Activated gamma-delta T cell (primary cell): ENCODE data around the gene HBQ1.
"Not testable (repeated sequence)": the region's sequence is repeated elsewhere in the genome, so short reads cannot be mapped to it uniquely, and the experiment has no call there.

Experiments
- DNase-seq: peaks from one replicate; lab custom pipeline; 2025; lab: John Stamatoyannopoulos, UW

HBQ1 gene

DNA sequence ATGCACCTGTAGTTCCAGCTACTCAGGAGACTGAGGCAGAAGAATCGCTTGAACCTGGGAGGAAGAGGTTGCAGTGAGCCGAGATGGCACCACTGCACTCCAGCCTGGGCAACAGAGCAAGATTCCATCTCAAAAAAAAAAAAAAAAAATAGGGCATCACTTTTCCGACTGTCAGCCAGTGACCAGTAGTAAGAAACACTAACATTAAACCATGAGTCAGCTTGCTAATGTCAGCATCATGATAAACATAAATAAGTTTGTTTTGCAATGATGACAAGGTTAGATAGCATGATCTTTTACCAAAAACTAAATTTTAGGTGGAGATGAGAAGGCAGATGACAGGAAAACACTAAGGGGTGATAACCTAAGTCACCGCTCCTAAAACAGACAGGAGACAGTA is 29.1 kb downstream of the HBQ1 start:
- DNase-seq, result not testable (repeated sequence)

DNA sequence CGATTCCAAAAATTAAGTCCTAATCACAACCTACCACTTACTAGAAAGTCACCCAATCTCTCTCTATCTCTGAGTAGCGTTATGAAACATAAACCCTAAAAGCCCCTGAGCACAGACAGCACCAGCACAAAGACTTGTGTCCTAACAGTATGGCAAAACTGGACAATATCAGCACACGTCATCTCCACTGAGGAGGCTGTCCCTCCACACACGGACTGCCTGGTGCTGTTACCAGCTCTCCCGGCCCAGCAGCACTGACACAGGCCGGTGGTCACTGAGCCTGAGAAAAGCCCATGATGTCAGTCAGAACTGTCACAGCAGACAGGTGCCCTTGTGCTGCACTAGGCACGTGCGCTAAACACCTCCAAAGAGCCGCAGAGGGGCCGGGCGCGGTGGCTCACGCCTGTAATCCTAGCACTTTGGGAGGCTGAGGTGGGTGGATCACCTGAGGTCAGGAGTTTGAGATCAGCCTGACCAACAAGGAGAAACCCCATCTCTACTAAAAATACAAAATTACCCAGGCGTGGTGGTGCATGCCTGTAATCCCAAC is 31.4 kb downstream of the HBQ1 start:
- not testable (repeated sequence) for DNase-seq

DNA sequence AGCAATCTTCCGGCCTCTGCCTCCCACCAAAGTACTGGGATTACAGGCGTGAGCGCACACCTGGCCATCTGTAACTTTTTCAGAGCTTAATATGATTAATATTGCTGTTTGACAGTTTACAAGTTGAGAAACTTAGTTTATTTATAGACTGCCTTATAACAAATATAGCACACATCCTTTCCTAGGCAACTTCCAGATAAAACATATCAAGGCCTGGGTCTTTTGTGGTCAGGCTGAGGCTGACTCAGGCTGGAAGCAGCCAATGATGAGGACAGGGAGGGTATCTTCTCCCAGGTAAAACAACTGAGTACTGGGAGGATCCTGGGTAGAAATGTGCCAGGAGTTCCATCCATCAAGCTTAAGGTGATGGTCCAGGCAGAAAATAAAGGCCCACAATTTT is 32.7 kb downstream of the HBQ1 start:
- no peak for DNase-seq

DNA sequence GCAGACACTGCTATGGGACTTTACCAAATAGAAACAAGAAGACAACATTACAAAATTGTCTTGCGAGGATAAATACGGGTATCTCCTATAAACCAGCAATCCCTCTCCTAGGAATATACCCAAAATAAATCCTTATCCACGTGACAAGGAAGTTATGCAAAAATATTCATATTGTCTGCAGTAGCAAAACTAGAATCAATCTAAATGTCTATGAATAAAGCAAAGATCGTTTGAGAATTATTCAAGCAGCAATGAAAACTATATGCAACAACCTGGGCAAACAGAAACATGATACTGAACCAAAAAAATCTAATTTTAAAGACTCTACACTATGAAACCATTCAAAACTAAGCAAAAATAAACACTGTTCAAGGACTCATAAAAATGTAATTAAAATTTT is 39.8 kb downstream of the HBQ1 start:
- no peak for DNase-seq

DNA sequence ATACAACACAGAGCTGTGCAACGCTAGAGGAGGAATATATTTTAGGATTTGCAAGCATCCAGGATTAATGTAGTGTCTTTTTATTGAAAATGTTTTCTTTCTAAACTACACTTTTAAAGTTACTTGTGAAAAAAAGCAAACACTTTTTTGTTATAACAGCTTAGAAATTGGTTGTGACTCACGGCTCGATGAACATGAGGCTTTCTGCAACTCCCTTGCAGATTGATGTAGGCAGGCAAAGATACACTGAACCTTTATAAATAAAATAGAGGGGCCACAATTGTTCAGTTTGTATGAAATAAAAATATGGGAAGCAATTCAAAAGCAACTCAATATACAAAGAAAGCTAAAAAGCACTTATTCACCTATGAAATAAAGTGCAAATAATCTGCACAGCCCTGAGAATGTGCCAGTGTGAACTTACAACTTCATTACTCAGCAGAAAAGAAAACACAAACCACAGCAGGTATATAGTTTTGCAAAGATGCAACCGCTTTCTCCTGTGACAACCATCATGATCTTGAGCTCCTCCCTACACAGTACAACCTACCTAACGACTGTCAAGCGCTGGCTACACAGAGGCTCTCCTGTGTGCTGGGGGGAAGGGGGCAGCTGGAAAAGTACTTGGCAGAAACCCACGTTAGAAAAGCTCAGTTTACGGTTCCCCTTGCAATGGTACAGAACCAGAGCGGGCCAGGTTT is 48.0 kb downstream of the HBQ1 start:
- no peak for DNase-seq

DNA sequence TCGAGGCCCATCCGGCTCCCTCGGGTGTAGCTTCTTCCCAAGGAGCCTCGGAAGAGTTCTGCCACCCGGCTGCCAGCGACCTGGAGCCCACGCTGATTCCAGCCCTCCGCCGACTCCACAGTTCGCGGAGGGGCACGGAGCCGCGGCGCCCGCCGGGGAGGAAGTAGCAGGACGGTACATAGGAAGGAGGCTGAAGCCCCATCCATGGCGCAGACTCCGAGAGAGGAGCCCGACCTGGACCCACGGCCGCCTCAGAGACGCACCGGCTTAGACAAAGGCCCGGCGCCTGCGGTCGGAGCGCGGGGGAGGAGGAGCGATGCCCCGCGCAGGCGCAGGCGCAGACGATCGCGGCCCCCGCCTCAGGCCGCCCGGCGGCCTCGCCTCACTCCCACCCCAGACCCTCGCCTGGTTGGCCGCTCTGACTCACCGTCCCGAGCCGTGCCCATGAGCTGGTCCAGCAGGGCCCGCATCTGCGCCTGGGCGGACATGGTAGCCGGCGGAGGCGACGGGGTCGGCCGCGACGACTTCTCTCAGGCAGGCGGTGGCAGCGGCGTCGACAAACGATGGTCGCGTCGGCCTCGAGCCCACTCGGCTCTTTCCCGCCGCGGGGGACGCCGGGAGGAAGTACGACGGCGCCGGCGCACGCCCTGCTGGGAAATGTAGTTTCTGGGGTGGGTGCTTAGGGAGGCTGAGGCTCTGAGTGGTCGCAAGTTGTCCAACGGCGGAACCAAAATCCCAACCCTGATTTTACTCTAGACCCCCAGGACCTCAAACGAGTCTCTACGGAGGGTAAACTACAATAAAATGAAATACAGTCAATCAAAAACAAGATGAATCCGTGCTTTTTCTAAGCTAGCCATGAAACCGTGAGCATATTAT is 48.8 kb downstream of the HBQ1 start, which contains the start of gene LUC7L:
Gene LUC7L, minus strand, starts transcription at position 598 of the 879 bp plus-strand sequence. Its CDS starts 110 bp downstream, at position 488.
- peak; percentile 76 for DNase-seq

DNA sequence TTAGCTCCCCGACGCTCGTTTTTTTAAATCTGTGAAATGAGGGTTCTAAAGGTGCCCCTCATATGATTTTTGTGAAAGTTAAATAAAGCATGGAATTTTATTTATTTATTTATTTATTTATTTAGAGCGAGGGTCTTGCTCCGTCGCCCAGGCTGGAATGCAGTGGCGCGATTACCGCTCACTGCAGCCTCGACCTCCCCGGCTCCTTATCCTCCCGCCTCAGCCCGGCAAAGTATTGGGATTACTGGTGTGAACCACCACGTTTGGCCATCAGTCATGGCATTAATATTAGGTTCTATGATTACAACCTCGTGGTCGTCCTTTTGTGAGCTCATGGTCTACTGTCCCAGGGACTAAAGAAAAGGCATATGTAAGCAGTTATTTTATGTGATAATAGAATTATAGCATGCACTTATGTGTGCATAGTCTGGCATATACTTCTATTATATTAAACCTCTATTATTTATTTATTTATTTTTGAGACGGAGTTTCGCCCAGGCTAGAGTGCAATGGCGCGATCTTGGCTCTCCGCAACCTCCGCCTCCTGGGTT is 49.5 kb downstream of the HBQ1 start:
- DNase-seq, result no peak

DNA sequence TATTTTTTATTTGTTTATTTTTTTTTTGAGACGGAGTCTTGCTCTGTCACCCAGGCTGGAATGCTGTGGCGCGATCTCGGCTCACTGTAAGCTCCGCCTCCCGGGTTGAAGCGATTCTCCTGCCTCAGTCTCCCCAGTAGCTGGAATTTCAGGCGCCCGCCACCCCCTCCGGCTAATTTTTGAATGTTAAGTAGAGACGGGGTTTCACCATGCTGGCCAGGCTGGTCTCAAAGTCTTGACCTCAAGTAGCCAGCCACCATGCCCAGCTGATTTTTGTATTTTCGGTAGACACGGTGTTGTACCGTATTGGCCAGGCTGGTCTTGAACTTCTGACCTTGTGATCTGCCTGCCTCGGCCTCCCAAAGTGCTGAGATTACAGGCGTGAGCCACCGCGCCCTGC is 50.1 kb downstream of the HBQ1 start:
- not testable (repeated sequence) for DNase-seq
